Right atrium auricular region (tissue), 2 donors: ENCODE data around the gene COCH. TPM values are rescaled to one million over a fixed set of nuclear protein-coding genes. Genes with fewer than 3 reads are reported as not detected.

Experiments
- DNase-seq: peaks from one replicate; pipeline ENCODE4 v3.0.0-alpha.2; 2019; ENCODE audit warnings: low spot score
- H3K27ac ChIP-seq, 2 donors: fragments of 200-600 bp; sonication (generic); 1 replicate in 1 of 2; 2 replicates in 1 of 2; pipeline ENCODE4 v1.5.1; 2016 to 2019
- H3K27me3 ChIP-seq, 2 donors: fragments of 200-600 bp; sonication (generic); one replicate each; pipeline versions ENCODE4 v1.5.1 to v1.6.0; 2017 to 2019
- H3K36me3 ChIP-seq: fragments of 200-600 bp; sonication (generic); one replicate; pipeline ENCODE4 v1.5.1; 2016
- H3K4me1 ChIP-seq, 2 donors: fragments of 200-600 bp; sonication (generic); one replicate each; pipeline versions ENCODE4 v1.5.1 to v1.6.0; 2017 to 2019
- H3K4me3 ChIP-seq, 2 donors: fragments of 200-600 bp; sonication (generic); 1 replicate in 1 of 2; 2 replicates in 1 of 2; pipeline ENCODE4 v1.5.1; 2017 to 2019; ENCODE audit warnings: mild to moderate bottlenecking in 1 of 2, moderate library complexity in 1 of 2
- H3K9me3 ChIP-seq, 2 donors: fragments of 200-600 bp; sonication (generic); one replicate each; pipeline ENCODE4 v1.5.1; 2019
- CTCF ChIP-seq, 2 donors: fragments of 200-600 bp; sonication (generic); IDR thresholded peaks; one replicate each; pipeline ENCODE4 v1.5.1; 2019; ENCODE audit warnings: antibody characterized with exemption in 2 of 2
- total RNA-seq, 2 donors: library from RNA; depleted of rRNA; stranded (reverse); fragments of >200 nt; gene quantifications; one replicate each; pipeline ENCODE4 v1.1.0, GENCODE V29; 2016

COCH gene
- total RNA-seq, 2 donors from 2014 or later: 0.47 to 1.6 TPM

GRCh38 chr14:30853946-30854345, 20.4 kb upstream of the COCH start:
- no peaks in the 10 kb centered on the region for H3K9me3 ChIP-seq
- no peaks in the 10 kb centered on the region for H3K36me3 ChIP-seq
- no peak for DNase-seq
- H3K4me3 ChIP-seq: no peak overlapping the region
- H3K27ac ChIP-seq: no peak overlapping the region
- no peaks in the 10 kb centered on the region for H3K4me1 ChIP-seq
- no peak for TF ChIP-seq CTCF (IDR thresholded peaks at IDR 0.05)
- H3K27me3 ChIP-seq: no peaks in the 10 kb centered on the region

GRCh38 chr14:30854492-30854891, 19.9 kb upstream of the COCH start:
- no peaks in the 10 kb centered on the region for H3K27me3 ChIP-seq
- no peak for TF ChIP-seq CTCF (IDR thresholded peaks at IDR 0.05)
- DNase-seq: no peak
- H3K36me3 ChIP-seq: no peaks in the 10 kb centered on the region
- no peaks in the 10 kb centered on the region for H3K4me1 ChIP-seq
- no peak overlapping the region for H3K27ac ChIP-seq
- H3K9me3 ChIP-seq: no peaks in the 10 kb centered on the region
- H3K4me3 ChIP-seq: no peak overlapping the region

- H3K9me3 ChIP-seq: no peaks in the 10 kb centered on the region
- H3K27me3 ChIP-seq: no peaks in the 10 kb centered on the region
- TF ChIP-seq CTCF (IDR thresholded peaks at IDR 0.05): no peak
- H3K4me1 ChIP-seq: no peaks in the 10 kb centered on the region
- H3K27ac ChIP-seq: no peak overlapping the region
- H3K4me3 ChIP-seq: no peak overlapping the region
- no peaks in the 10 kb centered on the region for H3K36me3 ChIP-seq
- no peak for DNase-seq
Observed at GRCh38 chr14:30855345-30856037, 18.9 kb upstream of the COCH start.

GRCh38 chr14:30861200-30861599, 13.2 kb upstream of the COCH start:
- no peaks in the 10 kb centered on the region for H3K27me3 ChIP-seq
- TF ChIP-seq CTCF (IDR thresholded peaks at IDR 0.05): no peak
- H3K36me3 ChIP-seq: no peaks in the 10 kb centered on the region
- no peaks in the 10 kb centered on the region for H3K4me1 ChIP-seq
- no peak overlapping the region for H3K4me3 ChIP-seq
- H3K9me3 ChIP-seq: no peaks in the 10 kb centered on the region
- no peak for DNase-seq
- H3K27ac ChIP-seq: no peak overlapping the region

DNA sequence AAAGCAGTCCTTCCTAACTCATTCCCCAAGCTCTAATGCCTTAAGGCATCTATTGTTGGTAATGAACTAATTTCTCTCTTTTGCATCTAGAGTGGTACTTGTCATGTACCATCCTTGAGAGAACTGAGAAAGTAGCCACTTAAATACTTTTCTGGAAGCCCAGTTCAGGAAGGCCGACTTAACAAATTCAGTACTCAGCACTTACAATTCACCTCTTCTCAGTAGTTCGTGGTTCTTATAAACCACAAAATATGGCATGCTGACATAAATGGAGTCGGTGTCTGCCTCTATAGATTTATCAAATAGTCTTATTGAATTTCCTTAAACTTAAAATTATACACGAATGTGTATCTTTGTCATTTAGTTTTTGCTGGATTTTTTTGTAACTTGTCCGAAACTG, 9.4 kb upstream of the COCH start:
- no peak overlapping the region for H3K27ac ChIP-seq
- no peaks in the 10 kb centered on the region for H3K27me3 ChIP-seq
- no peaks in the 10 kb centered on the region for H3K36me3 ChIP-seq
- H3K9me3 ChIP-seq: no peaks in the 10 kb centered on the region
- H3K4me1 ChIP-seq: no peaks in the 10 kb centered on the region
- H3K4me3 ChIP-seq: no peak overlapping the region
- DNase-seq: no peak
- no peak for TF ChIP-seq CTCF (IDR thresholded peaks at IDR 0.05)

- no peak overlapping the region for H3K27ac ChIP-seq
- H3K27me3 ChIP-seq: no peaks in the 10 kb centered on the region
- no peak for TF ChIP-seq CTCF (IDR thresholded peaks at IDR 0.05)
- no peaks in the 10 kb centered on the region for H3K9me3 ChIP-seq
- H3K36me3 ChIP-seq: no peaks in the 10 kb centered on the region
- H3K4me1 ChIP-seq: peaks cover 0 to under 1% of the 10 kb centered on the region in 2 donors
- no peak overlapping the region for H3K4me3 ChIP-seq
- no peak for DNase-seq
Observed at GRCh38 chr14:30868736-30869135, 5.6 kb upstream of the COCH start.
